Ovary (tissue), 9 donors: ENCODE data around the gene FAM107B. TPM values are rescaled to one million over a fixed set of nuclear protein-coding genes. Genes with fewer than 3 reads are reported as not detected.

ENCODE experiments used
- DNase-seq, 5 donors: peaks; one replicate each; pipeline ENCODE4 v3.0.0-alpha.2; 2019 to 2020
- H3K27ac ChIP-seq, 2 donors: fragments of 200-600 bp; one replicate each; pipeline versions ENCODE4 v1.5.1 to v1.8.0; 2019 to 2022
- H3K27me3 ChIP-seq: fragments of 200-600 bp; one replicate; pipeline ENCODE4 v1.8.0; 2022
- H3K36me3 ChIP-seq: fragments of 200-600 bp; sonication (generic); one replicate; pipeline ENCODE4 v1.5.1; 2019
- H3K4me1 ChIP-seq: one replicate; pipeline ENCODE4 v1.8.1; 2013; ENCODE audit warnings: mild to moderate bottlenecking, moderate library complexity; ENCODE audit not compliant: insufficient read depth
- H3K4me3 ChIP-seq: fragments of 200-600 bp; sonication (generic); one replicate; pipeline ENCODE4 v1.5.1; 2017
- H3K9me3 ChIP-seq, 2 donors: fragments of 200-600 bp in 1 of 2; sonication (generic) in 1 of 2; one replicate each; pipeline versions ENCODE4 v1.5.1 to v1.8.1; 2013 to 2019; ENCODE audit warnings: mild to moderate bottlenecking in 1 of 2, moderate library complexity in 1 of 2
- CTCF ChIP-seq, 3 donors: fragments of 450-650 bp in 2 of 3; fragments of 200-600 bp in 1 of 3; IDR thresholded peaks; one replicate each; pipeline versions ENCODE4 v1.5.1 to v1.8.0; 2016 to 2022; ENCODE audit warnings: antibody characterized with exemption in 3 of 3, mild to moderate bottlenecking in 1 of 3
- EP300 ChIP-seq: sonication (generic); formaldehyde crosslinking; IDR thresholded peaks from one replicate; pipeline ENCODE4 v1.6.1; 2017; ENCODE audit warnings: antibody characterized with exemption
- POLR2A ChIP-seq: fragments of 450-650 bp; IDR thresholded peaks from one replicate; pipeline ENCODE4 v1.6.1; 2017; ENCODE audit warnings: antibody characterized with exemption, mild to moderate bottlenecking, moderate library complexity
- WGBS, 3 donors: extraction: QIAGEN DNeasy Blood & Tissue Kit in 1 of 3; methylation state at CpG; one replicate each; pipeline versions ENCODE4 v1.1.5 to v1.1.7; 2013 to 2017; 5-methylcytosine and 5-hydroxymethylcytosine counted together
- intact Hi-C, 4 donors: fragments of 100-400 bp; cut with DNase I; formaldehyde crosslinking; loops; one replicate each; pipeline versions ENCODE4 v1.11.0 to v1.15.1; 2022 to 2023
- polyA plus RNA-seq, 2 donors: library from polyadenylated mRNA; stranded (reverse); fragments of 200-250 nt in 1 of 2; fragments of 350-450 nt in 1 of 2; fragmentation: Illumina TruSeq in 1 of 2; extraction: RNeasy Lipid Tissue Mini Kit (QIAGEN cat#74804) in 1 of 2; gene quantifications; one replicate each; pipeline ENCODE4 v1.2.3, GENCODE V29; 2013 to 2014
- total RNA-seq, 7 donors: library from RNA; depleted of rRNA in 2 of 7; stranded (reverse); fragments of >200 nt in 2 of 7; fragmentation: NEBNext Ultra II Directional in 3 of 7; extraction: Animal tissue kit (Norgen Biotek cat#: 25700) in 3 of 7; gene quantifications; one replicate each; pipeline versions ENCODE4 v1.1.0 to v1.2.4, GENCODE V29; 2016 to 2023
- donor health status: DM: no; HTN: no; CAD: no; lungs with moderate emphysema.
- donor health status: DM: no; HTN: no; CAD: no.
- donor health status: Bipolar disorder and iron deficiency.
- donor health status: DM: yes; HTN: yes; CAD: no.
- donor health status: DM: no; HTN: no; CAD: no.
- donor health status: DM: yes; HTN: yes; CAD: no.

The FAM107B gene
- total and polyA plus RNA-seq, 9 donors = 6.0 to 26.6 (median 15.0) TPM

- Histone ChIP-seq H3K9me3 (no peaks in the 10 kb centered on the region), H3K36me3 (no peaks in the 10 kb centered on the region), H3K27ac (no peak overlapping the region), H3K4me3 (no peak overlapping the region), H3K27me3 (no peaks in the 10 kb centered on the region), H3K4me1 (no peaks in the 10 kb centered on the region)
- whole genome bisulfite sequencing, 3 donors = 65 to 75% (median 68%) methylated on average over 9 of the region's 9 CpGs
- DNase-seq = no peak
- intact Hi-C loops = loop anchor here in 1 of 4 donors (10.0 kb wide), 1 partner anchor 316 kb away; no protein-coding TSS in a partner anchor
- TF ChIP-seq EP300 = no peak
- TF ChIP-seq POLR2A = no peak
- TF ChIP-seq CTCF (IDR thresholded peaks at IDR 0.05) = no peak
Measured at GRCh38 chr10:14810969-14811953, 36.6 kb upstream of the FAM107B start.

- TF ChIP-seq EP300 (no peak), CTCF (IDR thresholded peaks at IDR 0.05) (no peak), POLR2A (no peak)
- Histone ChIP-seq H3K9me3 (no peaks in the 10 kb centered on the region), H3K4me3 (no peak overlapping the region), H3K4me1 (no peaks in the 10 kb centered on the region), H3K27ac (no peak overlapping the region), H3K27me3 (no peaks in the 10 kb centered on the region), H3K36me3 (no peaks in the 10 kb centered on the region)
- DNase-seq = no peak
- intact Hi-C loops = no loop called here
- WGBS, 3 donors = 68 to 71% (median 68%) methylated on average over 3 of the region's 3 CpGs
Measured at GRCh38 chr10:14806318-14806717, 31.6 kb upstream of the FAM107B start.

GRCh38 chr10:14803827-14804226 is 29.1 kb upstream of the FAM107B start:
- Histone ChIP-seq H3K9me3 (no peaks in the 10 kb centered on the region), H3K36me3 (no peaks in the 10 kb centered on the region), H3K4me1 (no peaks in the 10 kb centered on the region), H3K27ac (no peak overlapping the region), H3K4me3 (no peak overlapping the region), H3K27me3 (no peaks in the 10 kb centered on the region)
- intact Hi-C loops = no loop called here
- 38 to 74% (median 39%) methylated on average over 1 of the region's 1 CpG for WGBS, 3 donors
- TF ChIP-seq POLR2A (no peak), EP300 (no peak), CTCF (IDR thresholded peaks at IDR 0.05) (no peak)
- DNase-seq = no peak

GRCh38 chr10:14801723-14802122 is 27.0 kb upstream of the FAM107B start:
- intact Hi-C loops = no loop called here
- WGBS, 3 donors = 29 to 43% (median 34%) methylated on average over 5 of the region's 5 CpGs
- H3K4me1 ChIP-seq = no peaks in the 10 kb centered on the region
- H3K27ac ChIP-seq = no peak overlapping the region
- peak in 2 of 5 donors; percentile 21 to 26 for DNase-seq
- no peak overlapping the region for H3K4me3 ChIP-seq
- no peaks in the 10 kb centered on the region for H3K36me3 ChIP-seq
- H3K27me3 ChIP-seq = no peaks in the 10 kb centered on the region
- TF ChIP-seq EP300 (no peak), CTCF (IDR thresholded peaks at IDR 0.05) (no peak), POLR2A (no peak)
- H3K9me3 ChIP-seq = no peaks in the 10 kb centered on the region
